Measurements from ENCODE around the gene BACH2. TPM values are rescaled to one million over a fixed set of nuclear protein-coding genes. Genes with fewer than 3 reads are reported as not detected.

The BACH2 gene
- total RNA-seq, 1 donor from 2014 or later, result 2.8 TPM

DNA sequence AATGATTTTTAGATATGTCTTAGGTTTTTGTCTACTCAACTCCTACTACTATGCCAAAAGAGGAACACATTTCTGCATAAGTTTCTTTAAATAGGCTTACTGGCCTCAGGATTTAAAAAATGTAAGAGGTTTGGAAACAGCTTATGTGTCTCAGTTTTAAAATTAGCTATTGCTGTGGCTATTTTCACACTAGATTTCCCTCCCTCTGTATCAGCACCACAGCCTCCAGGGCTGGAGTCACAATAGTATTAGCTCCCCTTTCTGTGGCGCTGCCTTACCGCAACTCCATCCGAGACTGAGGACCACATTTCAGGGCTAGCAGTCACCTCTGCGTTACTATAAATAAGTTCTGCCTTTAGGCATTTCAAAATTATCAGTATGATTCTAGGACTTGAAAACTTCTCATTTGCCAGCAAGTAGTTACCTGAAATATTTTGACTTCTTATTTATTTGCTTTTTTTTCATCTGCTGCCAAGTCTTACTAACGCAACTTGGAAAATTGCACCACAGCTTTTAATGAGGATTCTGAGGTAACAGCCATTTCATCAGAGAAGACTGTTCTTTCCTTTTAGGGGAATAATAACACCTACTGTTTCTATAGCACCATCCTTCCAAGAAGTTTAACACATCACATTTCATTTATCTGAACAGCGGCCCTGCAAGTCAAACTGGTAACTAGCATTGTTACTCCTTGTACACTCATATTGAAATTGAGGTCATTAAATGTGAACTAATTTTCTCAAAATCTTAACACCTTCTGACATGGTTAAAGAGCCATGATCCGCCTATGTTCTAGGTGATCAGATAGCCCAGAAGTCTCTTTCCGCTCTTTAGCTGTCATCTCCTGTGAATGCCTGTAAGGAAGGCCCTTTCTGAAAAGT is 296.5 kb downstream of the BACH2 start:
- no peak for DNase-seq (ENCODE audit: low read depth in 2 of 2)

DNA sequence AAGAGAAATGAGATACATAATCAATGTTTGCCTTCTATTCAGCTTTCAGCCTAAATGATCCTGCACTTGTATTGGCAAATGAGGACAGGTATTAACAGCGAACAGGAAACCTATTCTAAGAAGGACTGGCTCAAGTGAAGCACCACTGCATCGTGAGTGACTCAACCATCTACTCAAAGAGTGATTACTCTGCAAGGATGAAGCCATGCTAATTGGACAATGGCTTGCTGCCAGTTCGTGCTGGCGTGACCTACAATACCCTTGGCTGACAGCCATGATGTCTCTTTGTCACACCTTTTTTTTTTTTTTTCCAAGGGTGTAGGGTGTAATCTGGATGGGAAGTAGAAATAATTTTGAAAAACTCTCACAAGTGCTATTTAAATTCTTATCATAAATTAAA is 297.5 kb downstream of the BACH2 start:
- peak; percentile 36 to 44 for DNase-seq (ENCODE audit: low read depth in 2 of 2)

DNA sequence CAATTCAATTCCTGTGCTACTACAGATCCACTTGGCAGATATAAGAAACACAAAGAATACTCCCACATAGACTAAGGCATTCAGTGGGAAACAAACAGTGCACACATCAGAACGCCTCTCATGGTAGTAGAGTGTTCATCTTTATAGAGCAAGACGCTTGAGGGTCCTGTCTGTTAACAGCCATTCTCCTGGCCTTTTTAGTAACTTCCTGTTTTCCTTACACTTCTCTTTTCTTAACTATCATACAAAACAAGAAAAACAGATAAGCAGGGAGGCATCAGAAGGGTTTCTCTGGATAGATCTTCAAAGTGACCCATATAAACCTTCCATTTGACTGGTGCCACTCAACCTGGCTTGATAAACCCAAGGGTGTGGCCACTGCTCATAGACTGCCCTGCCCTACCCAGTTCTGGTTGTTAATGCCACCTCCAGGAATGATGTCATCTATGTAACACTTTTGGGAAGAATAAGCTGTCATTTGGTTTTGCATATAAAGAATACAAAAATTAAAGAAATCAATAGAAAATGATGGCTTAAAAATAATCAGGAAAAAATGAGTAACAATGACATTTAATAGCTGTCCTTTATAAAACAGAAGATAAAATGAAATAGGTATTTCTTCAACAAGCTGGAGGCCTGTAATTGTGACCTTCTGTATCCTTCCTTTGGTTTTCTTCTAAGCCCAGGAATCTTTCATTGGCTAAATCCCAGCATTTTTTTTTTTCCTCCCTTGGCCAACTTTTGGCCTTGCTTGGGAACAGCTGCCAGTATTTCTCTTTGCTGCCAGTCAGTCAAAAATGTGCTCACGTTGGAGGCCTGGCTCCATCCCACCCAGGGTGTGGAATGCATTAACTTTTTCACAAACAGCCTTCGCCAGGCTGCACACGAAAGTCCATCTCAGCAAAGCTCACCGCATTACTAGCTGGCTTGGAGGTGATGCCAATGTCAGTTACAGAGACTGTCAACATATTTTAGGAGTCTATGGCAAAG is 298.9 kb downstream of the BACH2 start:
- no peak for DNase-seq (ENCODE audit: low read depth in 2 of 2)

DNA sequence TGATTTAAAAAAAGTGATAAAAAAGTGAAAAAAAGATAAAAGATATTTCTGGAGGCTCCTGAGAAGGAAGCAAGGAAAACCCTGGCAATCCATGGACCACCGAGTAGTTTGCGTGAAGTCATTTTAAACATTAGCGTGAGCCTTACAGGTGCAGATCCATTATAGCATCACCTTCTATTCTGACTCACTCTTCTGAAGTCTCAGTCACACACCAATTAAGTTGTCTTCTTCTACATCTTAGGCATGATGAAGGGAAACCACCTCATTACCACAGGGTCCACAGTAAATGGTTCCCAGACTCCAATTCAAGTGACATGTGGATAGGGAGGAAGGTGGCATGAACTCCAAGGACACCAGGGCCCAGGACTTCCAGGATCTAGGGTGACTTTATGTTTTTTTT is 303.2 kb downstream of the BACH2 start:
- DNase-seq (ENCODE audit: low read depth in 2 of 2), result no peak

DNA sequence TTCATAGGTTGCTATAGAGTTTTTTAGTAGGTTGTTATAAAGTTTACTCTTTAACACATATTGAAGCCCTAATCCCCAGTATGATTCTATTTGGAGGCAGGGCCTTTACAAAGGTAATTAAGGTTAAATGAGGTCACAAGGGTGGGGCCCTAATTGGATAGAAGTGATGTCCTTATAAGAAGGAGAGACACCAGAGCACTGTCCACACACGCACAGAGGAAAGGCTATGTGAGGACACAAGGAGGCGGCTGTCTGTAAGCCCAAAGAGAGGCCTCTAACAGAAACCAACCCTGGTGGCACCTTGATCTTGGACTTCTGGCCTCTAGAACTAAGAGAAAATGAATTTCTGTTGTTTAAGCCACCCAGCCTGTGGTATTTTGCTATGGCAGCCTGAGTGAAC is 303.8 kb downstream of the BACH2 start:
- DNase-seq (ENCODE audit: low read depth in 2 of 2), result no peak

DNA sequence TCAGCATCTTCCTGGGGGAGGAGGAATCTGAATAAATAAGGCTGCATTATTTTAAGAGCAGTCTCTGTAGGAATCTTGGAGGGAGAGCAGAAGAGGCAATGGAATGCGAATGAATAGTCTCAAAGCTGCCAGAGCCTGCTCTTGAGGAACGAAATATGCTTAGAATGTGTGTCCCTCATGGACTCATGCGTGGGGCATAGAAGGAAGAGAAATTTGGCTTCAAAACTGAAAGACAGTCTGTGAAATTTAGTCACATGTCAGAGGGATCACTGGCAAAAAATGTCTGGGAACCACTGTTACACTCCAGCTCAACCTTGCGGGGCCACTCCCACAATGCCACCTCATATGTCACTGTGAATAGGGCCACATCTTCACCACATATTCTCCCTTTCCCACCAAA is 306.9 kb downstream of the BACH2 start:
- no peak for DNase-seq (ENCODE audit: low read depth in 2 of 2)

DNA sequence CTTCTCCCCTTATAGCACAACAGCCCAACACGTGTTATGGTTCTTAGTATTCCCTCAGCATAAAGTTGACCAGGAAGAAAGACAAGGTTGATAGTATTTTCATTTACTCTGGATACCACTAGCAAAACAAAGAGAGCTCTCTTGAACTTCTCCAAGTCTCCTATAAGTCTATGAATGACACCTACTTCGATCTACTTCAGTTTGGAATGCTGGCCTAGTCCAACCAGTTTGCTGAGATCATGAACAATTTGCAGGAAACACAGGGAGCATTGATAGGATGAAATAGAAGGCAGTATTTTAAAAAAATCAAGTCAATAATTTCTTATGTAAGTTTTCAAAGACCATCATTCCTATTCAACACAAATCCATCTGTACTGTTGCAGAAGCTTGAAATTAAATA is 308.8 kb downstream of the BACH2 start:
- no peak for DNase-seq (ENCODE audit: low read depth in 2 of 2)

DNA sequence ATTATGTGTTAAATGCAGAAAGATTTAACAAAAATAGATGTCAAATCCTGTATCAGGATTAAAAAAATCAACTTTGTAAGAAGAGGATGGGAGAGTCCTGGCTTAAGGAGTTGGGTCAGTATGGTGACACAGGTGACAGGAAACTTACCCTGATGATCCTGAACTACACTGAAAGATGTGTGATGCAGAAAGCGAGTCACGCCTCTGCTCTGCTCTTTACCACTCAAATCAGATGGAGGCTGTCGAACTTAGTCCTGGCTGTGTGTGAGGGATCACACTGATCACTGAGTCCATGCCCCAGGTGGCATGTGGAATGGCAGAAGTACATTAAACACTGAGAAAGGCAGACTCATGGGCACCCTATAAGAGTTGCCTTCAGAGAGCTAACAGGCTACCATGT is 309.5 kb downstream of the BACH2 start:
- DNase-seq (ENCODE audit: low read depth in 2 of 2), result no peak

DNA sequence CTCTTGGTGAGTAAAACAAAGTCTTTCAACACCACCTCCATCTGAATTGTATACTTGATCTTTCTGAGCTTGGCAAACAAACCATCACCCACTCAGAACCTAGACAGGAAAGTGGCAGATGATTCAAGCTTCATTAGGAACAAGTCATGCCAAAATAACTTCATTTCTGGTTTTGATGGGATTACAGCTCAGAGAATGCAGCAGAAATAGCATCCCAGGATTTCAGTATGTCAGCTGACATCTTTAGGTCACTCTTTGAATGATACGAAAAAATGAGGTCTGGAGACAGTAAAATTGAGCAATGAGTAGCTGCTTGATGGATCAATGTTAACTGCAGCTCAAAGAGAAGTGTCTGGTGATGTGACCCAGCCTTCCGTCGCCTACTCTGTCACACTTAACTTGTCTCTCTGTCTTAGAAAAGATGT is 310.0 kb downstream of the BACH2 start:
- peak in 1 of 2 donors; percentile 23 for DNase-seq (ENCODE audit: low read depth in 2 of 2)

DNA sequence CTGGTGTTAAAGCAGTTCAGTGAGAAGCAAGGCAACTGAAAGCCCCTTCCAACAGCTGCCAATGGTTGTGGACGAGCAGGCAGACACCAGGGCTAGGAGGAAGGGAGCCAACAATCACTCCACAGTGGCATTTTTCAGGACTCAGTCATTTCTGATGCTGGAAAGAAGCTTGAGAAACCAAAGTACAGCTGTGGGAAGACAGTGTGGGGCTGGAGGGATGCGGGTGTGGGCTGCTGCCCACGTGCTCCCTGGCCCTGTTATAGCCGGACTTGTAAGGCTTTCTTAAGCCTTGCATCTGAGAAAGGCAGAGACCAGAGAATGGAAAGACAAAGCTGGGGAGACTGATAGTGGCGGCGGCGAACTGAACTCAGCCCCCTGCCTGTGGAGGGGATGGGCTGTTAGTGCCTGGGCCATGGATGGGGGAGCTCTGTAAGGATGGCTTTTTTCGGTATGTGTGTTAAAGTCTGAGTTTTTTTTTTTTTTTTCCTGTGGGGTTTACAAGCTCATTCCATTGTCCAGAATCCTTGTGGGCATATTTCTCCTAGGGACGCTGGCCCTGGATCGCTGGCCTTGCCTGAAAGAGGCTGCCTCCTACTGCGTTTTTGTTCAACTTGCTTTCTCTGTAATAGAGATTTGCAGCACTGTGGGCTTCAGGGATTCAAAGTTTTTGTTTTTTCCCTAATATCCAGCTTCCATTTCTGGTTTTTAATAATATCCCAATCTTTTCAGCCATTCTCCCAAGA is 310.7 kb downstream of the BACH2 start:
- DNase-seq (ENCODE audit: low read depth in 2 of 2), result peak in 1 of 2 donors; percentile 51

DNA sequence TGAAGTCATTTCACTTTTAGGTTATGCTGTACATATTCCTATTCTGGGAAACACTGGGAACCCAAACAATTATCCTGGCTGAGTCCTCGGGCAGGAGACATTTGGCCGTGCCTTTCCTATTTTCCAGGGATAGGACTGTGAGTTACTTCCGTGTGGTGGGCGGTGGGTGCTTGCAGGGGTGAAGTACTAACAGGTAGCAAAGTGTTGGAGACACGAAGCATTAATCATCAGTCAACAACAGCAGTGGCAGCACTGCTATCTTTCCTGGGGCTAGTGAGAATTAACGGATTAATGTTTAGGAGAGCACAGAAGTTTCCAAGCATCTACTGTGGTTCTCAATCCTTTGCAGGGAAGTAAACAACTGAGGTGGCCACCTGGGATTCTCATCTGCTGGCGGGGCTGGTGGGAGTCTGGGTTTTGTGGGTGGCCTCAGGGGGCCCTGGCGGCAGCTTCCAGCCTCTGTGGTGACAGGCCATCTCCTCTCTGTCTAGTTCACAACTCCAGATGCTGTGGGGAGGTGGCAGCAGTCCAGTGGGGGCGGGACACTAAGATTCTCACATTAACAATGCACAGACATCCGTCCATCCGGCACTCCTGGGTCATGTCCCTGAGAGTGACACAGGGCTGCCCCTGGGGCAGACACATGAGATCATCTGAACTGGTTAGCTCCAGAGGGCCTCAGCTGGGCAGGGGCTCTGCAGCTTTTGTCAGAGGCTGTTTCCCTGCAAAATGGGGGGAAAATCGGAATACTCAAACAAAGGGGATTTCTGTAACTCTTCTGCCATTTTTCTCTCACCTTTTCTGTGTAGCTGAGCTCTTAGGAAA is 311.5 kb downstream of the BACH2 start:
- peak; percentile 16 to 67 for DNase-seq (ENCODE audit: low read depth in 2 of 2)

DNA sequence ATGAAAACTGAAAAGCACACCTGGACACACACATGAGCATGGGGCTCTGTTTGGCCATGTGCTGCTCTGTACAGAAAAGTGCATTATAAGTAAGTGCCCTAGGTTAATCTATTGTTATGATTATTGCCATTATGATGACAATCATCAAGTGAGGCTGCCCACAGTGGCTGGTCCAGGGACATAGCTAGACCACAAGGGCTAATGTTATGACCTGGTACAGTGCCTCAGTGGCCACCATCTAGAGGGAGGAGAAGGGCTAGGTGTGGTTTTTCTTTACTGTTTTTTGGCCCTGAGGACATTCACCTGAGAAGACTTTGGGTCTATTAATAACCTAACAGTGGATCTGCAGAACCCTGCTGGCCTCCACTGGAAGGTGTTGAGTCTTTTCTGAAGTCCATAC is 316.3 kb downstream of the BACH2 start:
- DNase-seq (ENCODE audit: low read depth in 2 of 2), result no peak

DNA sequence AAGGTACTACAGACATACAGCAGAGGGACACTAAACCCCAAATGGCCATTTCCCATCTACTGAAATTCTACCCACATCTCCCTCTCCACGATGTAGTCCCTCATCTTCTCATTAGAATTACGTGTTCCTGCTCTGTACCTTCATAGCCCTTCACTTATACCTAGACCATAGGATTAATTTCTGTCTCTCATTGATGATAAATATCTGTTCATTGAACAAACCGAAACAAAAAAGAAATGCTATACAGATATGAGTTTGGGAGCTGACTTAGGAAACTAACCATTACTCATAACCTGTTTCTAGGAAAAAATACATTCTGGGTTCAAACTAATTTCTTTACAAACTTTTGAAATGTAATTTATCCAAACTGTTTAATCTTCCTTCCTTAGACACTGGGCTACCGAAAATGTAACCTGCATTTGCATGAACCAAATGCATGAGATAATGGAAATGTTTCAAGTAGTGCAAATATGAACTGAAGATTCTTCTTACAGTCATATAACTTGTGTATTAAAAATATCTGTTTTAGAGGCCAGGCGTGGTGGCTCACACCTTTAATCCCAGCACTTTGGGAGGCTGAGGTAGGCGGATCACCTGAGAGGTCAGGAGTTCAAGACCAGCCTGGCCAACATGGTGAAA is 317.0 kb downstream of the BACH2 start:
- no peak for DNase-seq (ENCODE audit: low read depth in 2 of 2)

DNA sequence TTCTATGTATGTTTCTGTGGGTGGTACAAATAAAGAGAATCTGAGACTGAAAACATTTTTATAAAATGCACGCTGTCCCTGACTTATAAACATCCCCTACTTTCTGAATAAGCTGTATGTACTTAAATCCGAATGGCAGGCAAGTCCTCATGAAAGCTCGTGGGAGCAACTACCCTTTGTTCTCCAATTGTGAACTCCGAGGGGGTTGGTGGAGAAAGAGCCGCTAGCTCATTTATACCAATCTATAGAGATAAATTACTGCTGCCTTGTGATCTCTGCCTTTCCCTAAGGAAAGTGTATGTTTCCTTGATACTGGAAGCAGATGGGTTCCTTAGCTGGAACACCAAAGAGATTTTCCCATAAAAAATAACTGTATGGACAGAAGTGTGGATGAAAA is 317.9 kb downstream of the BACH2 start:
- no peak for DNase-seq (ENCODE audit: low read depth in 2 of 2)

DNA sequence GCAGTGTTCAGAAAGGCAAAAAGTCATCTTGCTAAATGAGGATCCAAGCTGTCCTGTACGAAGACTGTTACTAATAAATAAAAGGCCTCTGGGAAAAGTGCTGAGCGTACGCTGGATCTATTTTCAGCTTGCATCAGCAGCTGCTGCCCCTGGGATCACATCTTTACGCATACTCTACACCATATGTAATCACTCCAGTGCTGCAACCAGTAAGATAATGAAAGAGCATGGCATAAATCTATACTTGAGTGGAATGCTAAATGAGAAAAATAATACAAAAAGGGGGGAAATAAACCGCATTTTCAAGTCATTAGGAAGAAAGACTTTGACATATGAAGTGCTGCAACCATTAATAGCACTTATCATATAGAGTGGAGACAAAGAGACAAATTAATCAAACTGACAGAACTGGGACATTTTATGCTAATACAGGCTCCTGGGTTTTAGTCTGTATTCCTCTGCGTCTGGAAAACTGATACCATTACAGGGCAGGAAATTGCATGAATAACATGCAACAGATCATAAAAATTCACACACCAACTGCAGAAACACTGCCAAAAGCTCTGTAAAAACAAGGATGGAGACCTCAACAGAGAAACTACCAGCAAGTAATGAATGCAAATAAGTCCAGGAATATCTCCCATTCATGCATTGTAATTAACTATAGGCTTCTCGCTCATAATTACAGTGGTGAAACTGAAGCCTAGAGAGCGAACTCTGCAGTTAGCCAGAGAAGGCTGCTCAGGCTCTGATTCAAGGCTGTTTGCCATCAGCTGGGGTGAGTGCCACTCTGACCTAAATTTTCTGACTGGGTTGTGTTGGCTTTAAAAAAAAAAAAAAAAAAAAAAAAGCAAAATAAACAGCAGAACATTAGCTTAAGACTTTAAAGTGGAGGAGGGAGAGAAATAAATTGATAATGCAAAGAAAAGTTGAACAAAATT is 318.6 kb downstream of the BACH2 start:
- DNase-seq (ENCODE audit: low read depth in 2 of 2), result peak in 1 of 2 donors; percentile 72

DNA sequence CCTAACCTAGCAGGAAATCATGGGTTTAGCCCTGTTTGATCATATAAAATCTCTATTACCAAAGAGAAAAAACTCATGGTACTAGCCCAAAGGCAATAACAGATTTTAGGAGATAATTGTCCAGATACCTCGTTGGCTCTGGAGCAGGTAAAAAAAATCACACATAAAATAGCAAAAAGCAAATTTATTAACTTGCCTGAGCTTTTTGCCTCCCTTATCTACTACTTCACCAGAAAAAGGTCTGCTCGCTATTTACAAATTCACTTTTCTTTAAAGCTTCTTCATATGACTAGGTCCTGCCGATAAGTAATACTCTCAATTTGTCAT is 320.0 kb downstream of the BACH2 start:
- DNase-seq (ENCODE audit: low read depth in 2 of 2), result no peak

DNA sequence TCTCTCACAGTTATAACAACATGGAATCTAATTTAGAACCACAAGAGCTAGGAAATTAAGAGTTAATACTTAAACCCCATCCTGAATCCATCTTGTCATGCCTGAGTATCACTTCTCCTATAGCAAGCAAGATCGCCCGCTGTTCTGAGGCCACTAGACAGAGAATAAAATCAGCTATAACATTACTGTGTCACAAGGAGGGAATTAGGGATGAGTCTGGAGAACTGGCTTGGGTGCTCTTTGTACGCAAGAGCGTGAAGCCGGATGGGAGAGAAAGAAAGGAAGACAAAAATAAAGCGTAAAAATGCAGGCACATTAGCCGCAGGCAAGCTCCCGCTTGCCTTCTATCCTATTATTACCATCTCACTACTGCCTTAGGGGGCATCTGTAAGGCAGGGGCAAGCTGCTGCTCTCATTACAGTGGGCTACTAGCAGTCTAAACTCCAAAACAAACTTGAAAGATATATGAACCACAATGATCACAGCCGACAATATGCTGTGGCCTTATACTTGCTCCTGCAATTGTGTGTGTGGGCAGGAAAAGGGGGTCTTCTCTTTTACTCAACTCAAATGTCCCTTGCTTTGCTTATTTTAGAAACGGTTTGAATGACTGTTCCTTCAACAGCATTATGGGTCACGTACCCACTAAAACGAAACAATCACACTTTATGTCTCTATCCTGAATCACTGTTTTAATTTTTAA is 320.5 kb downstream of the BACH2 start:
- DNase-seq (ENCODE audit: low read depth in 2 of 2), result no peak

DNA sequence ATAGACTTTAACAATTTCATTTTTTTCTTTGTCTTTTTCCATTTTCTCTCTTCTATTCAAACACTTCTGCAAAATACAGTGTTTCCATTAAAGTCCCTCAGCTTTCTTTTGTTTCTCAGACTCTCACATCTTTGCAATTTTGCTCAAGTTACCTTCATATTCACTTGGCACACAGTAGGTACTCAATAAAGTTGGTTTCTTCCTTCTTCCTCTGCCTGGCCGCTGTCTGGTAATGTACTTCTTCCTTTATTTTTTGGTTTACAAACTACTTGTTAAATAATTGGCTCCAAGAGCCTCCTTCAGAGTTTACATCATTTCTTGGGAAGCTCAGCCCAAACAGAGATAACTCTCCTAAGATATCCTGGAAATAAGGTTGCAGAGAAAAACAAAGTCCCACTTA is 321.3 kb downstream of the BACH2 start:
- no peak for DNase-seq (ENCODE audit: low read depth in 2 of 2)

DNA sequence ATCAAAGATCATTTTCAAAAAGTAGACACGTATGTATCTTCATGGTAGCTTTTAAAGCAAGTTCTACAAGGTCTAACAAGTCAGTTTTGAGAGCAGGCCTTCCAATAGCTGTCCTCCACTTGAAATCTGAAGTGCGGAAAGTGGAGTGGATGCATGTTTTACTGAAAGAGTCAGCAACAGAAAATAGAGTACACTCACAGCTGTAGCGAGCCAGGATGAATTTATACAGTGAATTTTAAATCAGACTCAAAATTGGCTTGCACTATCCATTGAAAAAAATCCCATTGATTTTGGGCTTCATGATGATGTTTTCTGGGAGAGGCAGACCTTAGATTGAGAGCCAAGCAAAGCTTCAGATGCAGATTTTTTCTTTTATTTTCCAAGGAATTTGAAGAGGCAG is 321.8 kb downstream of the BACH2 start:
- no peak for DNase-seq (ENCODE audit: low read depth in 2 of 2)

Measured in lung microvascular endothelial cell (primary cell).